HCT116 (cell line): ENCODE measurements around the gene TAOK3. TPM values are rescaled to one million over a fixed set of nuclear protein-coding genes. Genes with fewer than 3 reads are reported as not detected.
"Not testable (repeated sequence)": the region's sequence is repeated elsewhere in the genome, so short reads cannot be mapped to it uniquely, and the experiment has no call there.

Source experiments
- ATAC-seq: fragments of 200-7000 bp; cut with Tn5 transposase; 2 replicates; pipeline ENCODE4 v1.9.1; 2020; ENCODE audit warnings: mild to moderate bottlenecking, moderate library complexity
- BruUV-seq: library from RNA; stranded (reverse); fragments of 400-500 nt; replicated peaks from 2 replicates; lab custom pipeline; 2021; lab: Mats Ljungman, UMichigan
- CTCF ChIA-PET: fragments of 300-600 bp; sonication (Branson Sonifier 250); formaldehyde crosslinking; loops from one replicate; lab custom pipeline; 2021; ENCODE audit warnings: antibody characterized with exemption; lab: Charles Lee
- POLR2A ChIA-PET: fragments of 300-600, 350-600 bp; sonication (Branson Sonifier 250); formaldehyde crosslinking; loops from one replicate; lab custom pipeline; 2021; ENCODE audit warnings: antibody characterized with exemption; lab: Charles Lee
- RAD21 ChIA-PET, 2 experiments: fragments of 300-600 bp; sonication (Branson Sonifier 250); formaldehyde crosslinking; loops; one replicate each; lab custom pipeline; 2023; ENCODE audit warnings: low total read pairs in 2 of 2; ENCODE audit not compliant: uncharacterized antibody in 2 of 2, unreplicated experiment in 2 of 2, low non-redundant PET in 1 of 2; lab: Charles Lee
- DNase-seq: peaks from one replicate; pipeline ENCODE4 v3.0.0-alpha.2; 2010; ENCODE audit warnings: low read depth, low spot score
- H2AFZ ChIP-seq: fragments of 200-600 bp; shearing (Covaris generic), sonication (generic); 2 replicates; pipeline ENCODE4 v1.6.1; 2017; ENCODE audit warnings: low read depth, mixed run types, mixed read lengths, antibody characterized with exemption, low read length; ENCODE audit not compliant: poor library complexity, severe bottlenecking
- H3K27ac ChIP-seq: 2 replicates; pipeline ENCODE4 v1.5.1; 2012; ENCODE audit warnings: low read depth, low read length
- H3K27me3 ChIP-seq: fragments of 200-600 bp; sonication (generic); 2 replicates; pipeline ENCODE4 v1.6.1; 2016; ENCODE audit warnings: mixed run types, low read length, mixed read lengths; ENCODE audit not compliant: insufficient read depth
- H3K36me3 ChIP-seq, 2 experiments: fragments of 200-500 bp in 1 of 2; fragments of 200-600 bp in 1 of 2; sonication (Bioruptor generic) in 1 of 2; sonication (generic) in 1 of 2; 2 replicates each; pipeline versions ENCODE4 v1.5.1 to v1.6.1; 2014 to 2016; ENCODE audit warnings: low read length in 2 of 2, inconsistent platforms in 1 of 2, mixed read lengths in 1 of 2, mixed run types in 1 of 2; ENCODE audit not compliant: insufficient read depth in 2 of 2, control insufficient read depth in 1 of 2
- H3K4me1 ChIP-seq, 2 experiments: fragments of 200-600 bp in 1 of 2; sonication (generic) in 1 of 2; 2 replicates each; pipeline versions ENCODE4 v1.5.1 to v1.6.1; 2012 to 2017; ENCODE audit warnings: low read length in 2 of 2, inconsistent platforms in 1 of 2, mild to moderate bottlenecking in 1 of 2, mixed read lengths in 1 of 2, mixed run types in 1 of 2, moderate library complexity in 1 of 2; ENCODE audit not compliant: insufficient read depth in 2 of 2, control insufficient read depth in 1 of 2
- H3K4me2 ChIP-seq: fragments of 200-600 bp; sonication (generic); 2 replicates; pipeline ENCODE4 v1.6.1; 2017; ENCODE audit warnings: mixed run types, low read length, mixed read lengths
- H3K4me3 ChIP-seq, 2 experiments: fragments of 200-600 bp in 1 of 2; sonication (generic) in 1 of 2; replicated peaks in 1 of 2; 2 replicates each; pipeline ENCODE4 v1.5.1; 2011 to 2016; ENCODE audit warnings: low read length in 2 of 2, control low read depth in 1 of 2, low read depth in 1 of 2, mild to moderate bottlenecking in 1 of 2, mixed read lengths in 1 of 2, mixed run types in 1 of 2
- H3K79me2 ChIP-seq: fragments of 200-600 bp; sonication (generic); 2 replicates; pipeline ENCODE4 v1.6.1; 2017; ENCODE audit warnings: mild to moderate bottlenecking, mixed run types, low read length, moderate library complexity, mixed read lengths; ENCODE audit not compliant: insufficient read depth
- H3K9ac ChIP-seq: fragments of 200-600 bp; sonication (generic); 2 replicates; pipeline ENCODE4 v1.6.1; 2016; ENCODE audit warnings: low read length, mixed read lengths
- H3K9me2 ChIP-seq: fragments of 200-600 bp; sonication (generic), shearing (Covaris generic); 2 replicates; pipeline ENCODE4 v1.6.1; 2017; ENCODE audit warnings: mixed run types, mild to moderate bottlenecking, moderate library complexity; ENCODE audit not compliant: insufficient read depth
- H3K9me3 ChIP-seq, 2 experiments: fragments of 200-500 bp in 1 of 2; fragments of 200-600 bp in 1 of 2; sonication (Bioruptor generic) in 1 of 2; sonication (generic) in 1 of 2; 2 replicates each; pipeline ENCODE4 v1.6.1; 2014 to 2017; ENCODE audit warnings: low read length in 2 of 2, mixed read lengths in 2 of 2, inconsistent platforms in 1 of 2, low read depth in 1 of 2, mild to moderate bottlenecking in 1 of 2, mixed run types in 1 of 2, moderate library complexity in 1 of 2; ENCODE audit not compliant: control insufficient read depth in 1 of 2, insufficient read depth in 1 of 2
- H4K20me1 ChIP-seq: fragments of 200-600 bp; sonication (generic), shearing (Covaris generic); 2 replicates; pipeline ENCODE4 v1.6.1; 2017; ENCODE audit warnings: mixed run types, mild to moderate bottlenecking, moderate library complexity; ENCODE audit not compliant: insufficient read depth
- FOSL1 ChIP-seq: IDR thresholded peaks from 2 replicates; pipeline ENCODE4 v1.6.1; 2012; ENCODE audit warnings: low read depth
- SIN3A ChIP-seq: IDR thresholded peaks from 2 replicates; pipeline ENCODE4 v1.6.1; 2012; ENCODE audit warnings: low read depth
- SP1 ChIP-seq: IDR thresholded peaks from 2 replicates; pipeline ENCODE4 v1.6.1; 2012; ENCODE audit warnings: low read depth
- TCF7L2 ChIP-seq: IDR thresholded peaks from 2 replicates; pipeline ENCODE4 v1.7.0; 2011; ENCODE audit warnings: borderline replicate concordance, inconsistent platforms; ENCODE audit not compliant: insufficient read depth, insufficient read length; ENCODE audit errors: extremely low read depth
- intact Hi-C: fragments of 100-400 bp; cut with micrococcal nuclease; formaldehyde crosslinking; loops from 2 replicates; pipeline ENCODE4 v1.10.0; 2022
- total RNA-seq: library from RNA; stranded (reverse); gene quantifications from one replicate; pipeline ENCODE4 v1.2.1, GENCODE V29; 2021; ENCODE audit not compliant: unreplicated experiment
- TF ChIP-seq, protein P1 (sequence below): IDR thresholded peaks from 2 replicates; pipeline ENCODE4 v1.6.1; 2012; ENCODE audit warnings: low read depth

The TAOK3 gene
- total RNA-seq, 1 experiment from 2014 or later, result 10.5 TPM

DNA sequence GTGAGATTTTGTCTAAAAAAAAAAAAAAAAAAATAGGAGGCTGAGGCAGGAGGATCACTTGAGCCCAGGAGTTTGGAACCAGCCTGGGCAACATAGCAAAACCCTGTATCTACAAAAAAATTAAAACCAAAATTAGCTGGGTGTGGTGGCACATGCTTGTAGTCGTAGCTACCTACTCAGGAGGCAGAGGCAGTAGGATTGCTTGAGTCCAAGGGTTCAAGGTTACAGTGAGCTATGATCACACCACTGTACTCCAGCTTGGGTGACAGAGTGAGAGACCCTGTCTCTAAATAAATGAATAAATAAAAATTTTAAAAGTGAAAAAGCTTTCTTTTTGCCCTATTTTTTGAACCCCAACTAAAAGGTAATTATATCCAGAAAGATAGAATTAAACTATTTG is 123.2 kb downstream of the TAOK3 start:
- Histone ChIP-seq H4K20me1 (no peaks in the 10 kb centered on the region), H3K79me2 (no peaks in the 10 kb centered on the region), H2AFZ (no peak overlapping the region), H3K36me3 (no peaks in the 10 kb centered on the region), H3K27me3 (no peaks in the 10 kb centered on the region), H3K4me3 (no peak overlapping the region), H3K9me2 (no peaks in the 10 kb centered on the region), H3K9ac (no peak overlapping the region)
- no TSS peak for BruUV-seq
- ATAC-seq, result no peak
- POLR2A ChIA-PET, result no interaction called here
- RAD21 ChIA-PET, result no interaction called here
- CTCF ChIA-PET, result interaction anchor here (1.3 kb wide), 1 partner anchor 8 kb away, joined by 4 read pairs; no protein-coding TSS in a partner anchor
- TF ChIP-seq TCF7L2, result no peak
- TF ChIP-seq SIN3A, result no peak
- TF ChIP-seq, protein P1, sequence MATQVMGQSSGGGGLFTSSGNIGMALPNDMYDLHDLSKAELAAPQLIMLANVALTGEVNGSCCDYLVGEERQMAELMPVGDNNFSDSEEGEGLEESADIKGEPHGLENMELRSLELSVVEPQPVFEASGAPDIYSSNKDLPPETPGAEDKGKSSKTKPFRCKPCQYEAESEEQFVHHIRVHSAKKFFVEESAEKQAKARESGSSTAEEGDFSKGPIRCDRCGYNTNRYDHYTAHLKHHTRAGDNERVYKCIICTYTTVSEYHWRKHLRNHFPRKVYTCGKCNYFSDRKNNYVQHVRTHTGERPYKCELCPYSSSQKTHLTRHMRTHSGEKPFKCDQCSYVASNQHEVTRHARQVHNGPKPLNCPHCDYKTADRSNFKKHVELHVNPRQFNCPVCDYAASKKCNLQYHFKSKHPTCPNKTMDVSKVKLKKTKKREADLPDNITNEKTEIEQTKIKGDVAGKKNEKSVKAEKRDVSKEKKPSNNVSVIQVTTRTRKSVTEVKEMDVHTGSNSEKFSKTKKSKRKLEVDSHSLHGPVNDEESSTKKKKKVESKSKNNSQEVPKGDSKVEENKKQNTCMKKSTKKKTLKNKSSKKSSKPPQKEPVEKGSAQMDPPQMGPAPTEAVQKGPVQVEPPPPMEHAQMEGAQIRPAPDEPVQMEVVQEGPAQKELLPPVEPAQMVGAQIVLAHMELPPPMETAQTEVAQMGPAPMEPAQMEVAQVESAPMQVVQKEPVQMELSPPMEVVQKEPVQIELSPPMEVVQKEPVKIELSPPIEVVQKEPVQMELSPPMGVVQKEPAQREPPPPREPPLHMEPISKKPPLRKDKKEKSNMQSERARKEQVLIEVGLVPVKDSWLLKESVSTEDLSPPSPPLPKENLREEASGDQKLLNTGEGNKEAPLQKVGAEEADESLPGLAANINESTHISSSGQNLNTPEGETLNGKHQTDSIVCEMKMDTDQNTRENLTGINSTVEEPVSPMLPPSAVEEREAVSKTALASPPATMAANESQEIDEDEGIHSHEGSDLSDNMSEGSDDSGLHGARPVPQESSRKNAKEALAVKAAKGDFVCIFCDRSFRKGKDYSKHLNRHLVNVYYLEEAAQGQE, result no peak
- TF ChIP-seq FOSL1, result no peak
- TF ChIP-seq SP1, result no peak
- TF ChIP-seq, all 23 proteins: peak for 0
- Histone ChIP-seq H3K9me3 (no peaks in the 10 kb centered on the region), H3K4me2 (no peak overlapping the region), H3K4me1 (no peaks in the 10 kb centered on the region), H3K27ac (no peak overlapping the region)
- DNase-seq, result no peak
- intact Hi-C loops, result no loop called here

DNA sequence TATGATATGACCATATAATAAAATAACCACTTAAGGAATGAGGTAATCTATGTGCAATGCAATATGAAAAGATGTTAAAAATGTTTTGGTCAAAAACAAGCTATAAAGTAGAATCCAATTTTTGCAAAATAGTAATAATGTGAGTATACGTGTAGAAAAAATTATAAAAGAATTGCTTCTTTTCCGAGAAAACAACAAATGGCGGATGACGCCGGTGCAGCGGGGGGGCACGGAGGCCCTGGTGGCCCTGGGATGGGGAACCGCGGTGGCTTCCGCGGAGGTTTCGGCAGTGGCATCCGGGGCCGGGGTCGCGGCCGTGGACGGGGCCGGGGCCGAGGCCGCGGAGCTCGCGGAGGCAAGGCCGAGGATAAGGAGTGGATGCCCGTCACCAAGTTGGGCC is 126.8 kb downstream of the TAOK3 start:
- H3K4me1 ChIP-seq, RAD21 ChIA-PET, DNase-seq, BruUV-seq, POLR2A ChIA-PET, H3K4me2 ChIP-seq, H3K9me3 ChIP-seq, H4K20me1 ChIP-seq, H3K79me2 ChIP-seq, CTCF ChIA-PET, H3K9me2 ChIP-seq, intact Hi-C loops, H3K36me3 ChIP-seq, H3K27me3 ChIP-seq, H3K27ac ChIP-seq, ATAC-seq, H2AFZ ChIP-seq, H3K4me3 ChIP-seq, H3K9ac ChIP-seq: not testable (repeated sequence)
